Head of caudate nucleus (tissue), 42 donors: Measurements from ENCODE around the gene ATL1.
"Not testable (repeated sequence)": the region's sequence is repeated elsewhere in the genome, so short reads cannot be mapped to it uniquely, and the experiment has no call there.

Source experiments
- DNase-seq, 42 donors: peaks; one replicate each; pipeline versions ENCODE4 v3.0.0 to v3.0.0-alpha.2; 2020 to 2021; ENCODE audit warnings: mixed read lengths in 7 of 42
- intact Hi-C: fragments of 100-400 bp; cut with DNase I; formaldehyde crosslinking; loops from one replicate; pipeline ENCODE4 v1.15.0; 2022

Gene ATL1

DNA sequence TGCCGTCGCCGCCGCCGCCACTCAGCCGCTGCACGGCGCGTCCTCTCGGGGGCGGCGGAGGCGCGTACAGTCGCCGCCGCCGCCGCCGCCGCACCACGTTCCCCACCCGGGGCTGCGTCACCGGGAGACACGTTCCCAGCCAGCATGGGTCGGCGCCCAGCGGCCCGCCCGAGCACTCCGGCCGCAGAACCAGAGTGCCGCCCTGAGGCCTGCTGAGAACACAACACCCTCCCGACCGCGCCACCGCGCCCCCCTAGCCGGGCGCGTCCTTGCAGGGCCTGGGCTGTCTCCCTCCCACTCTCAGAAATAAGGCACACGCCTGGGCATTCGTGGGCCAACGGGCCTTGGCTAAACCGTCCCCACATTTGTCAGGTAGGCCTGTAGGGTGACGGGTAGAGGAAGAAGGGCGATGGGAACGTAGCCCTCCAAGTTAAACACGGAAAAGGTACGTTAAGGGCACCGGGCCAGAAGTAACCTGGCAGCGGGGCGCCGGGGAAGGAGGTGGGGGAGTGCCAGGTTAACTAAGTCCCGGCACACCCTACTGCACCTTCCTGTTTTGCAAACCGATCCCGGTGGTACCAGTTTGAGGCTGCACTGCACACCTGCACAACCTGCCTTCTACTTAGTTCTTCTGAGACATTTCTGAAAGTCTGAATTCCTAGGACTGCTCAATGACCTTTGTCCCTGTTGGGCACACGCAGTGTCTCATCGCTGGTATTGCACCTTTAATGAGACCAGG is 27.3 kb upstream of the ATL1 start, which contains the start of gene MAP4K5:
TSS of gene MAP4K5 (minus strand) at position 68 of the 739 bp plus-strand sequence. CDS start 520 bp downstream, outside the sequence.
- peak; percentile 80 to 97 (median 93) for DNase-seq
- intact Hi-C loops, result loop anchor here (2.0 to 10.0 kb wide), 3 partner anchors 190 to 418 kb away; partner anchors contain the start of gene VCPKMT

GRCh38 chr14:50533241-50533705 is 26.7 kb upstream of the ATL1 start:
- intact Hi-C loops, result loop anchor here (2.0 to 10.0 kb wide), 3 partner anchors 191 to 418 kb away; partner anchors contain the start of gene VCPKMT
- DNase-seq, result peak in 1 of 42 donors; percentile 43

DNA sequence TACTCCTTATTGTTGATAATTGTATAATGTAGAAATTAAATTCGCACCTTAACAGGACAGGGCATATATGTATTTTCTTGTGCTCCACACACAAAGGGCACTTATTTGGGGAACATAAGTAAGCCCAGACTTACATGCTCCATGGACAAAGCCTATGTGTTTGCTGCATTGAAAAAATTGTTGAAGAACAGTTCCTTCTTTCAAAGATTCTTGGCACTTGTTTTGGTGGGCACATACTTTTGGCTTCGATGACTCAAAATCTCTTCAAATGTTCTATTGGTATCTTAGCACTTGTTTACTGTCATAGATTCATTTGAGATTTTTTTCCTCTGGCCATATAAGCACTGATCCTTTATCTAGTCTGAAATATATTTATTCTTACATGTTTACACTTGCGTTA is 26.1 kb upstream of the ATL1 start:
- peak in 9 of 42 donors; percentile 11 to 69 (median 32) for DNase-seq
- intact Hi-C loops, result loop anchor here (2.0 to 10.0 kb wide), 3 partner anchors 192 to 419 kb away; partner anchors contain the start of gene VCPKMT

DNA sequence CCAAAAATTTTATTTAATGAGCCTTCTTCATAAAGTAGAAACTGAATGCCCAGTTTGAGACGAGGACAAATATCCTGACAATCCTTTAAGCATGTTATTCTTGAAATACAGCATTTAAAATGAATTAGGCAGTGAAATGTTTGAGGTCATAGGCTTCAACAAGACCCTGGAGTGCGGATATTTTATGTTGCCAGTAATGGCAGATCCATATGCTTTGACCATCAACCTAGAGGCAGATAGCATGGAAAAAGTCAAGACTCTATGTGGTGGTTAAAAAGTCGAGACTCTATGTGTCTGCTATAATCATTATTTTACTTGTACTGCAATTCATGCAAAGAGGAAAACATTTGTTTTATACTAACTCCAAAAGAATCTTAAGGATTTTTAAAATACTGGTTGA is 25.5 kb upstream of the ATL1 start:
- no peak for DNase-seq
- intact Hi-C loops, result loop anchor here (5.0 to 10.0 kb wide), 2 partner anchors 192 to 420 kb away; partner anchors contain the start of gene VCPKMT

DNA sequence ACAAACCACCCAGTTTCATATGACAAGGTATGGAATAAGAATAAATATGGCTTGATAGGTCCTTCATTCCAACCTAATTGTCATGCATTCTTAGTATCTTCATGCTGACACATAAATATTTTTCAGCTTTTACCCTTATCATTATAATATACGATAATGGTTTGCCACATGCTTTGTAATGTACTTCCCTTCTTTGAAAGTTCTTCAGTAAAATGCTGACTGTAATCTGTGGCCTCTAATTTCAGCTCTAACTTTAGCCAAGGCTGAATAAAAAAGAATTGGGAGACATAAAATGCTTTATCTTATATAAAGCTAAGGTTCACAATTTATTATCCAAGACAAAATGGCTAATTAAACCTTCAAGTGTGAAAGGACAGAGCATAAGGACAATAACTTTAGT is 24.9 kb upstream of the ATL1 start:
- DNase-seq, result no peak
- intact Hi-C loops, result loop anchor here (5.0 to 10.0 kb wide), 2 partner anchors 193 to 420 kb away; partner anchors contain the start of gene VCPKMT

DNA sequence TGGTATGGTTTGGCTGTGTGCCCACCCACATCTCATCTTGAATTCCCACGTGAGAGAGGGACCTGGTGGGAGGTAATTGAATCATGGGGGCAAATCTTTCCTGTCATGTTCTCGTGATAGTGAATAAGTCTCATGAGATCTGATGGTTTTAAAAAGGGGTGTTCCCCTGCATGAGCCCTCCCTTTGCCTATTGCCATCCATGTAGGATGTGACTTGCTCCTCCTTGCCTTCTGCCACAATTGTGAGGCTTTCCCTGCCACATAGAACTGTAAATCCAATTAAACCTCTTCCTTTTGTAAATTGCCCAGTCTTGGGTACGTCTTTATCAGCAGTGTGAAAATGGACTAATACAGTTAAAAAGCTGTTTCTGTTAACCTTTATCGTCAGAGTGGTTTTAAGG is 21.9 kb upstream of the ATL1 start:
- intact Hi-C loops, result loop anchor here (10.0 kb wide), 1 partner anchor 423 kb away; the partner anchor contains the start of gene VCPKMT
- not testable (repeated sequence) for DNase-seq

GRCh38 chr14:50539051-50539450 is 20.9 kb upstream of the ATL1 start:
- DNase-seq, result no peak
- intact Hi-C loops, result loop anchor here (10.0 kb wide), 1 partner anchor 424 kb away; the partner anchor contains the start of gene VCPKMT

DNA sequence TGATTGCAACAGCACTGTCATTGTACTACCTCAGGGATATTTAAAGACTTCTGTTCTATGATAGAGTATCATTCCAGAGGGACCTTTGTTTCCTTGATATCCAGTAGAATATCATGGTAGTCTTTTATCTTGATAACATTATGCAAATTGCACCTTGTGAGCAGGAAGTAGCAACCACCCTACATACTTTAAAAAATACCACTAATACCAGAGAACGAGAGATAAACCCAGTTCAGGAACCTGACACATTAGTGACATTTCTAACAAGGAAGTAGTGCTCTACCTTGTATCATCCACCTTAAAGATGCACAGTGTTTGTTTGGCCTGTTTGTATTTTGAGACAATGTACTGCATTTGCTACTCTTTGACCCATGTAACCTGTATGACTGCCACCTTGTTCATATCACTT is 18.8 kb upstream of the ATL1 start:
- no peak for DNase-seq
- intact Hi-C loops, result no loop called here

DNA sequence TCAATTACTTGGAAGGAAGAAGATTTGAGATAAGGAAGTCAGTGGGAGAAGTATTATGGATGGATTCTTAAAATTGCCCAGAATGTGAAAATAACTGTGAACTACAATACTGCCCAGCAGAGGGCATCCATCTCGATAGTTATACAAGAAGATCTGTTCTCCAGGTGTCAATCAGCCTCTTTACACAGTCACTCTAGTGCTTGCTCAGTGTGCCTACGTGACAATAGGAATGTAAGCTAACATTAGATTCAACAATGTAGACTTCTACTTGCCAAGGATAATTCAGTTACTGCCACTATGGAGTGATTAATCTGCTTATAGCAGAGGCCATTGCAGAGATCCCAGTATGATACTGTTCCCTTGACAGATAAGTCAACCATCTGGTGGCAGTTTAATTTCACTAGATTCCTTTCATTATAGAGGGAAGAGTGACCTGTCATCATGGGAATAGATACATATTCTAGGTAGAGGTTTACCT is 17.0 kb upstream of the ATL1 start:
- peak in 26 of 42 donors; percentile 6 to 83 (median 50) for DNase-seq
- intact Hi-C loops, result no loop called here

GRCh38 chr14:50544911-50545310 is 15.0 kb upstream of the ATL1 start:
- no peak for DNase-seq
- intact Hi-C loops, result loop anchor here (5.0 kb wide), 1 partner anchor 227 kb away; no protein-coding TSS in a partner anchor

GRCh38 chr14:50545618-50546017 is 14.3 kb upstream of the ATL1 start:
- intact Hi-C loops, result loop anchor here (5.0 kb wide), 1 partner anchor 227 kb away; no protein-coding TSS in a partner anchor
- no peak for DNase-seq

GRCh38 chr14:50550294-50550693 is 9.7 kb upstream of the ATL1 start:
- no peak for DNase-seq

DNA sequence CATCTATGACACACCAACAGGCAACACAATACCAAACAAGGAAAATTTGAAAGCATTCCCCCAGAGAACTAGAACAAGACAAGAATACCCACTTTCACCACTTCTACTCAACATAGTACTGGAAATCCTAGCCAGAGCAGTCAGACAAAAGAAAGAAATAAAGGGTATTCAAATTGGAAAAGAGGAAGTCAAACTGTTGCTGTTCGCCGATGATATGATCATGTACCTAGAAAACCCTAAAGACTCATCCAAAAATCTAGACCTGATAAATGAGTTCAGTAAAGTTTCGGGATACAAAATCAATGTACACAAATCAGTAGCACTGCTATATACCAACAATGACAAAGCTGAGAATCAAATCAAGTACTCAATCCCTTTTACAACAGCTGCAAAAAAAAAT is 8.1 kb upstream of the ATL1 start:
- DNase-seq, result no peak
- intact Hi-C loops, result no loop called here

More at GRCh38 chr14:50550294-50550693, 9.7 kb upstream of the ATL1 start:
- intact Hi-C loops, result no loop called here

- DNase-seq, intact Hi-C loops: not testable (repeated sequence)
Observed at GRCh38 chr14:50552796-50553195, 7.1 kb upstream of the ATL1 start.

- intact Hi-C loops, result loop anchor here (10.0 kb wide), 1 partner anchor 54 kb away; no protein-coding TSS in a partner anchor
- DNase-seq, result peak; percentile 76 to 96 (median 88)
Observed at GRCh38 chr14:50560931-50561285, 963 bp downstream of the ATL1 start.

- no peak for DNase-seq
- intact Hi-C loops, result loop anchor here (10.0 kb wide), 1 partner anchor 52 kb away; no protein-coding TSS in a partner anchor
Observed at GRCh38 chr14:50562841-50563240, 2.9 kb downstream of the ATL1 start.

DNA sequence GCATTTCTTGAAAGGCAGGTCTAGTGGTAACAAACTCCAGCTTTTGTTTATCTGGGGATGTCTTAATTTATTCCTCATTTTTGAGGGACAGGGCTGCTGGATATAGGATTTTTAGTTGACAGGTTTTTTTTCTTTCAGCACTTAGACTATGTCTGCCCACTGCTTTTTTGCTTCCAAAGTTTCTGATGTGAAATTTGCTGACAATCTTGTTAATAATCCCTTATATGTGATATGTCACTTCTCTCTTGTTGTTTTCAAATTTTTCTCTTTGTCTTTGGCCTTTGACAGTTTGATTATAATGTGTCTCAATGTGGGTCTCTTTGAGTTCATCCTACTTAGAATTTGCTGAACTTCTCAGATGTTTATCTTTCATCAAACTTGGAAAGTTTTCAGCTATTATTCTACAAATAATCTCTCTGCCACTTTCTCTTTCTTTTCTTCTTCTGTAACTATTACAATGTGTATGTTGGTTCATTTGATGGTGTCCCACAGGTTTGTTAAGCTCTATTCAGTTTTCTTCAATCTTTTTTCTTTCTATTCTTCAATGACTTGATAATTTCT is 9.8 kb downstream of the ATL1 start:
- intact Hi-C loops, result loop anchor here (10.0 kb wide), 1 partner anchor 45 kb away; no protein-coding TSS in a partner anchor
- no peak for DNase-seq

DNA sequence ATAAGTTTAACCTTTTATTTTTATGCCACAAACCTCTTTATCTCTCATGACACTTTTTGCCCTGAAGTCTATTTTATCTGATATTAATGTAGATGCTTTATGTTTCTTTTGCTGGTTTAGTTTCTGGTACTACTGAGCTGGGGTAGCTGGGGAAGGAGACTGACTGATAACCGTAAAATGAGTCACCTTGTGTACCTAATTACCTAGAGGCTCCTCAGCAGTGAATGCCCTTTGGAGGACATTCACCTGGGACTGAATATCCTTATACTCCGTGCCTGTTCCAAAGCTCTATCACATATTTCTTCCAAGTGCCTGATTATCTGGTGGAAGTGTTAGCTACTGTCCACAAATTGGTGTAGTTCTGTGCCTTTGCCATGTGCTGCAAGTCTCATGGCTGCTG is 13.9 kb downstream of the ATL1 start:
- no peak for DNase-seq
- intact Hi-C loops, result no loop called here

DNA sequence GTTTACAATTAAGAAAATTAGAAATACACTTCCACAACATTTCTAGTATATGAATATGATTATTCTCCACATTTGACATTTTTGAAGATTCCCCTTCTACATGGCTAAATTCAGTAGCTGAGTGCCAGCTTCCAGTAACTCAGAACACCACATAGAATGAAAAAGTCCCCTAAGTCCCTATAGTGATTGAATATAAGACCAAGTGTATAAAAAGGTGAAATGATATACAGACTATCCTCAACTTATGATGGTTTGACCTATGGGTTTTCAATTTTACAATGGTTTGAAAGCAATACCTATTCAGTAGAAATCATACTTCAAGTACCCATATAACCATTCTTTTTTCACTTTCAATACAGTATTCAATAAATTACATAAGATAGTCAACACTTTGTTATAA is 15.8 kb downstream of the ATL1 start:
- intact Hi-C loops, result no loop called here
- DNase-seq, result no peak

DNA sequence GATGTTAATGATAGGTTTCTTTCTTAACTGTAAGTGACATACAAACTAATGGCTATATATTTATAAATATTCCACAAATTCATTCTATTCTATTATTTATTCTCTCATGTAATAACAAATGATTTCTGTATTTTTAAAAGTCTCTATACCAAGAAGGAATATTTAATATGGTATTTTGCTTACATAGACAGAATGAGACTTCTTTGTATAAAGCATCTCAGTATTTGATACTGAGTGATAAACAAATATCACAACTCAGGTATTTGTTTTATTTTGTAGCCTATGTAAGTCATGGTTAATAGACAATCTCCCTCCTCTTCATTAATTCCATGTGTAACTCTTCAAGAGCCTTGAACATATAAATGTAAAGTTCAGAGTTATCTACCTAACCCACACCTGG is 18.0 kb downstream of the ATL1 start:
- DNase-seq, result no peak
- intact Hi-C loops, result no loop called here
